Heart left ventricle (tissue), 13 donors: ENCODE data around the gene MINK1.
"Not testable (repeated sequence)": the region's sequence is repeated elsewhere in the genome, so short reads cannot be mapped to it uniquely, and the experiment has no call there.

Experiments used
- POLR2A ChIP-seq, 2 donors: fragments of 450-650 bp; IDR thresholded peaks; one replicate each; pipeline ENCODE4 v1.6.1; 2017; ENCODE audit warnings: antibody characterized with exemption in 2 of 2, mild to moderate bottlenecking in 2 of 2, moderate library complexity in 2 of 2
- TF ChIP-seq, protein P1 (sequence below), 12 donors: fragments of 200-600 bp; sonication (generic) in 4 of 12; IDR thresholded peaks; one replicate each; pipeline versions ENCODE4 v1.5.0 to v1.8.0; 2018 to 2022; ENCODE audit warnings: antibody characterized with exemption in 12 of 12, mild to moderate bottlenecking in 5 of 12
- donor health status: ischemic (EF 13 %, LVEDD 7.1; RV severe dilation, severe dysfunction).
- donor health status: DM: no; HTN: yes; CAD: no.
- donor health status: DM: no; HTN: no; CAD: no.
- donor health status: ischemic (EF 25% LVEDD 6.9; RV normal size, moderate dysfunction).
- donor health status: ischemic (EF 25% LVEDD 5.7; RV mildly dilated, moderate dysfunction).
- donor health status: ischemic (EF 35%, LVEDD 5.7; RV mildly dilated, moderate dysfunction).
- donor health status: nonischemic (EF 11% LVEDD 7.7; RV severe dilation, severe dysfunction).
- donor health status: DM: yes; HTN: yes; CAD: no.
- donor health status: PGD.
- donor health status: ischemic (EF 29% LVEDD 5.4; RV normal size, mild dysfunction).
- donor health status: nonischemic (EF 23%, LVEDD 6.1; RV moderate dilation, normal function).

DNA sequence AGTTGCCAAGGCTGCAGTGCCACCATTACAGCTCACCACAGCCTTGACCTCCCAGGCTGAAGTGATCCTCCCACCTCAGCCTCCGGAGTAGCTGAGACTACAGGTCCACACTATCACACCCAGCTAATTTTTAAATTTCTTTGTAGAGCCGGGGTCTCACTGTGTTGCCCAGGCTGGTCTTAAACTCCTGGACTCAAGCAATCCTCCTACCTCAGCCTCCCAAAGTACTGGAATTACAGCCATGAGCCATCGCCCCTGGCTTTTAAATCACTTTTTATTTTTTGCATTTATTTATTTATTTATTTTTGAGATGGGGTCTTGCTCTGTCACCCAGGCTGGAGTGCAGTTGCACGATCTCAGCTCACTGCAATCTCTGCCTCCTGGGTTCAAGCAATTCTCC, 81.4 kb downstream of the MINK1 start:
- TF ChIP-seq, protein P1, sequence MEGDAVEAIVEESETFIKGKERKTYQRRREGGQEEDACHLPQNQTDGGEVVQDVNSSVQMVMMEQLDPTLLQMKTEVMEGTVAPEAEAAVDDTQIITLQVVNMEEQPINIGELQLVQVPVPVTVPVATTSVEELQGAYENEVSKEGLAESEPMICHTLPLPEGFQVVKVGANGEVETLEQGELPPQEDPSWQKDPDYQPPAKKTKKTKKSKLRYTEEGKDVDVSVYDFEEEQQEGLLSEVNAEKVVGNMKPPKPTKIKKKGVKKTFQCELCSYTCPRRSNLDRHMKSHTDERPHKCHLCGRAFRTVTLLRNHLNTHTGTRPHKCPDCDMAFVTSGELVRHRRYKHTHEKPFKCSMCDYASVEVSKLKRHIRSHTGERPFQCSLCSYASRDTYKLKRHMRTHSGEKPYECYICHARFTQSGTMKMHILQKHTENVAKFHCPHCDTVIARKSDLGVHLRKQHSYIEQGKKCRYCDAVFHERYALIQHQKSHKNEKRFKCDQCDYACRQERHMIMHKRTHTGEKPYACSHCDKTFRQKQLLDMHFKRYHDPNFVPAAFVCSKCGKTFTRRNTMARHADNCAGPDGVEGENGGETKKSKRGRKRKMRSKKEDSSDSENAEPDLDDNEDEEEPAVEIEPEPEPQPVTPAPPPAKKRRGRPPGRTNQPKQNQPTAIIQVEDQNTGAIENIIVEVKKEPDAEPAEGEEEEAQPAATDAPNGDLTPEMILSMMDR (IDR thresholded peaks at IDR 0.05): not testable (repeated sequence)
- TF ChIP-seq POLR2A (IDR thresholded peaks at IDR 0.05): not testable (repeated sequence)
